SU-DHL-6 (cell line): ENCODE data around the gene CEP55.

Experiments
- H2AFZ ChIP-seq: fragments of 200-600 bp; sonication (generic); 2 replicates; pipeline ENCODE4 v1.6.1; 2014; ENCODE audit warnings: low read depth, mild to moderate bottlenecking, moderate library complexity, mixed read lengths, antibody characterized with exemption, low read length; ENCODE audit not compliant: severe bottlenecking
- H3F3A ChIP-seq: fragments of 200-600 bp; shearing (Covaris generic); 2 replicates; pipeline ENCODE4 v1.6.0; 2016; ENCODE audit warnings: antibody characterized with exemption, mild to moderate bottlenecking; ENCODE audit not compliant: insufficient read depth
- H3K27ac ChIP-seq: fragments of 200-600 bp; sonication (generic); 2 replicates; pipeline ENCODE4 v1.5.1; 2016; ENCODE audit warnings: low read depth, mild to moderate bottlenecking, low read length, moderate library complexity, mixed read lengths
- H3K27me3 ChIP-seq: fragments of 200-600 bp; sonication (generic), shearing (Covaris generic); 2 replicates; pipeline ENCODE4 v1.6.0; 2014; ENCODE audit warnings: mild to moderate bottlenecking, low read length
- H3K36me3 ChIP-seq: fragments of 200-600 bp; sonication (generic); 2 replicates; pipeline ENCODE4 v1.6.1; 2014; ENCODE audit warnings: mild to moderate bottlenecking, low read length, mixed read lengths
- H3K4me2 ChIP-seq: fragments of 300-600, 200-600 bp; shearing (Covaris generic), sonication (generic); 2 replicates; pipeline ENCODE4 v1.6.0; 2014; ENCODE audit warnings: low read length, low read depth, mild to moderate bottlenecking; ENCODE audit not compliant: poor library complexity, severe bottlenecking
- H3K4me3 ChIP-seq: fragments of 200-600 bp; sonication (generic); 2 replicates; pipeline ENCODE4 v1.5.1; 2014; ENCODE audit warnings: antibody characterized with exemption, low read length, mild to moderate bottlenecking, mixed read lengths; ENCODE audit not compliant: insufficient read depth, poor library complexity, severe bottlenecking
- H3K79me2 ChIP-seq: fragments of 200-600 bp; sonication (generic); 2 replicates; pipeline ENCODE4 v1.6.1; 2014; ENCODE audit warnings: mild to moderate bottlenecking, low read length, moderate library complexity; ENCODE audit not compliant: insufficient read depth
- H3K9ac ChIP-seq: fragments of 200-600 bp; sonication (generic); 2 replicates; pipeline ENCODE4 v1.7.0; 2014; ENCODE audit warnings: mild to moderate bottlenecking, low read length
- H3K9me2 ChIP-seq: fragments of 200-600 bp; sonication (generic); replicated peaks from 2 replicates; pipeline ENCODE4 v1.6.1; 2014; ENCODE audit warnings: low read length; ENCODE audit not compliant: insufficient read depth
- H3K9me3 ChIP-seq: fragments of 200-600 bp; sonication (generic); 2 replicates; pipeline ENCODE4 v1.6.1; 2014; ENCODE audit warnings: low read length, mixed read lengths; ENCODE audit not compliant: insufficient read depth
- H4K20me1 ChIP-seq: fragments of 200-600 bp; sonication (generic); 2 replicates; pipeline ENCODE4 v1.6.1; 2014; ENCODE audit warnings: low read depth, mild to moderate bottlenecking, antibody characterized with exemption, low read length, moderate library complexity, mixed read lengths
- EZH2phosphoT487 ChIP-seq: fragments of 200-600 bp; sonication (generic), shearing (Covaris generic); conservative IDR thresholded peaks from 2 replicates; pipeline ENCODE4 v1.6.1; 2018; ENCODE audit warnings: mild to moderate bottlenecking, antibody characterized with exemption, low read length, moderate library complexity, mixed read lengths
- TF ChIP-seq, protein P1 (sequence below): fragments of 200-600 bp; sonication (generic); IDR thresholded peaks from one replicate; pipeline ENCODE4 v1.5.1; 2017; ENCODE audit warnings: antibody characterized with exemption, mild to moderate bottlenecking, low read length, moderate library complexity; ENCODE audit not compliant: insufficient read depth, poor library complexity, severe bottlenecking

The CEP55 gene

DNA sequence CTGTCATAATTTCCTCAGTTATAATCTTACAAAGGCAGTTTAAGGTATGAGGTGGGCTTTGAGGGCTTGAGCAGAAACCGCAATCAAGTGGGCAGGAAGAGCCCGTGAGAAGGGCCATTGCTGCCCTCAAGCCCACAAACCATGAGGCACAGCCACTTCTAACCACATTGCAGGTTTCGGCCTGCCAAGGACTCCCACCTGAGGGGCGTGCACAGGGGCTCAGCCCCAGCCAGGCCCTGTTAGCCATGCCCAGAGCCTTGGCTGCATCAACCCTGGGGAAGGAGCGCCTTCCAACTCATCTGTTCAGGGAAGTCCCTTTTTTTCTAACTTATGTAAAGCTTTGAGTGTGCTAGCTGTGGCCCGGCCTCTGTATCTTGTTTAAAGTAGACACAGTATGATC is 64.1 kb downstream of the CEP55 start:
- Histone ChIP-seq H3K79me2 (no peaks in the 10 kb centered on the region), H3K9me3 (no peaks in the 10 kb centered on the region), H3K27me3 (no peaks in the 10 kb centered on the region), H3K36me3 (no peaks in the 10 kb centered on the region), H3K4me2 (no peak overlapping the region), H4K20me1 (no peaks in the 10 kb centered on the region), H3K9ac (no peak overlapping the region), H3K4me3 (no peak overlapping the region), H2AFZ (no peak overlapping the region), H3K9me2 (no peaks in the 10 kb centered on the region), H3K27ac (no peak overlapping the region), H3F3A (no peaks in the 10 kb centered on the region)
- no peak for TF ChIP-seq EZH2phosphoT487
- TF ChIP-seq, protein P1, sequence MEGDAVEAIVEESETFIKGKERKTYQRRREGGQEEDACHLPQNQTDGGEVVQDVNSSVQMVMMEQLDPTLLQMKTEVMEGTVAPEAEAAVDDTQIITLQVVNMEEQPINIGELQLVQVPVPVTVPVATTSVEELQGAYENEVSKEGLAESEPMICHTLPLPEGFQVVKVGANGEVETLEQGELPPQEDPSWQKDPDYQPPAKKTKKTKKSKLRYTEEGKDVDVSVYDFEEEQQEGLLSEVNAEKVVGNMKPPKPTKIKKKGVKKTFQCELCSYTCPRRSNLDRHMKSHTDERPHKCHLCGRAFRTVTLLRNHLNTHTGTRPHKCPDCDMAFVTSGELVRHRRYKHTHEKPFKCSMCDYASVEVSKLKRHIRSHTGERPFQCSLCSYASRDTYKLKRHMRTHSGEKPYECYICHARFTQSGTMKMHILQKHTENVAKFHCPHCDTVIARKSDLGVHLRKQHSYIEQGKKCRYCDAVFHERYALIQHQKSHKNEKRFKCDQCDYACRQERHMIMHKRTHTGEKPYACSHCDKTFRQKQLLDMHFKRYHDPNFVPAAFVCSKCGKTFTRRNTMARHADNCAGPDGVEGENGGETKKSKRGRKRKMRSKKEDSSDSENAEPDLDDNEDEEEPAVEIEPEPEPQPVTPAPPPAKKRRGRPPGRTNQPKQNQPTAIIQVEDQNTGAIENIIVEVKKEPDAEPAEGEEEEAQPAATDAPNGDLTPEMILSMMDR, result no peak

DNA sequence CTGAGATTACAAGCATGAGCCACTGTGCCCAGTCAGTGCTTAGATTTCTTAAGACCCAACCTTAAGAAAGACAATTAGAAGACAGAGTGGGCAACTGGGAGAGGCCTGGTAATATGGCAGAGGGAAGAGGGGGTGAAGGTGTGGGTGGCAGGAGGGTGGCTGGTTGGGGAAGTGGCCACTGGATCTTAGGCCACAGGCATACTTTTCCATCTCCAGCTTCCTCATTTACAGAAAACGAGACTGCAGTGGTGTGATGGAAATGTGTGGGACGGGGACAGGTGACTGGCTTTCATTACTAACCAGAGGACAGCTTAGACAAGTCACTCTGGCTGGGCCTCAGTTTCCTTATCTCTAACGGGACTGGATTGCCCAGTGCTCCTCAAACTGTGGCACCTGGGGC is 69.0 kb downstream of the CEP55 start:
- Histone ChIP-seq H3K9me3 (no peaks in the 10 kb centered on the region), H3F3A (no peaks in the 10 kb centered on the region), H3K4me3 (no peak overlapping the region), H2AFZ (no peak overlapping the region), H3K79me2 (no peaks in the 10 kb centered on the region), H3K9ac (no peak overlapping the region), H3K27ac (no peak overlapping the region), H4K20me1 (no peaks in the 10 kb centered on the region), H3K27me3 (no peaks in the 10 kb centered on the region), H3K36me3 (no peaks in the 10 kb centered on the region), H3K4me2 (no peak overlapping the region), H3K9me2 (no peaks in the 10 kb centered on the region)
- TF ChIP-seq EZH2phosphoT487, result no peak
- TF ChIP-seq, protein P1, result no peak

- no peak within 1 kb of the TSS for H3K4me2 ChIP-seq
- TF ChIP-seq EZH2phosphoT487, result no peak
- TF ChIP-seq, protein P1, result no peak
- H2AFZ ChIP-seq, result no peak within 1 kb of the TSS
- H3K27ac ChIP-seq, result no peak within 1 kb of the TSS
- H4K20me1 ChIP-seq, result no peaks in the 10 kb centered on the region
- H3K79me2 ChIP-seq, result no peaks in the 10 kb centered on the region
- no peaks in the 10 kb centered on the region for H3K9me3 ChIP-seq
- no peak within 1 kb of the TSS for H3K4me3 ChIP-seq
- no peaks in the 10 kb centered on the region for H3K36me3 ChIP-seq
- H3F3A ChIP-seq, result no peaks in the 10 kb centered on the region
- H3K27me3 ChIP-seq, result no peaks in the 10 kb centered on the region
- H3K9ac ChIP-seq, result no peak within 1 kb of the TSS
- no peaks in the 10 kb centered on the region for H3K9me2 ChIP-seq
These were observed 70.2 kb downstream of the CEP55 start, which contains the start of gene FFAR4 for GRCh38 chr10:93566435-93567276. Gene FFAR4, plus strand, starts transcription at chr10:93566665. Its CDS starts 56 bp downstream, at chr10:93566721.
